Right lung (tissue), 10 donors: ENCODE data around the gene LIPA. TPM values are rescaled to one million over a fixed set of nuclear protein-coding genes. Genes with fewer than 3 reads are reported as not detected.
"Not testable (repeated sequence)": the region's sequence is repeated elsewhere in the genome, so short reads cannot be mapped to it uniquely, and the experiment has no call there.

Experiments used
- DNase-seq, 2 donors: peaks; one replicate each; pipeline ENCODE4 v3.0.0-alpha.2; 2013
- long read RNA-seq, 8 donors: transcript quantifications; one replicate each; lab custom pipeline, GENCODE V29; 2026
- polyA plus RNA-seq, 5 donors: library from polyadenylated mRNA; unstranded; fragments of 120-200 nt; gene quantifications; one replicate each; pipeline versions ENCODE4 v1.2.1 to v1.2.3, GENCODE V29; 2013; ENCODE audit warnings: inconsistent platforms in 1 of 5, low replicate concordance in 1 of 5; ENCODE audit not compliant: insufficient read length in 5 of 5, insufficient read depth in 1 of 5

The LIPA gene
- polyA plus RNA-seq: 10 to 100 TPM; 49.9 to 74.3 (median 62.6) TPM
- long read RNA-seq, donor 1, transcript LIPA-202 (10 exons, 2,782 nt): major isoform, 12 of 47 reads
- long read RNA-seq, donor 1, partial matches to known transcripts: 15 of 47 reads
- long read RNA-seq, donor 1, other reads (novel, unspliced or antisense): 19 of 47 reads
- long read RNA-seq, donor 2, transcript LIPA-202 (10 exons, 2,782 nt): major isoform, 9 of 14 reads
- long read RNA-seq, donor 2, partial matches to known transcripts: 0 of 14 reads
- long read RNA-seq, donor 2, other reads (novel, unspliced or antisense): 5 of 14 reads
- long read RNA-seq, donor 3, transcript LIPA-202 (10 exons, 2,782 nt): major isoform, 11 of 101 reads
- long read RNA-seq, donor 3, partial matches to known transcripts: 85 of 101 reads
- long read RNA-seq, donor 3, other reads (novel, unspliced or antisense): 5 of 101 reads
- long read RNA-seq, donor 4, transcript LIPA-202 (10 exons, 2,782 nt): major isoform, 8 of 74 reads
- long read RNA-seq, donor 4, partial matches to known transcripts: 56 of 74 reads
- long read RNA-seq, donor 4, other reads (novel, unspliced or antisense): 10 of 74 reads
- long read RNA-seq, donor 5, transcript LIPA-202 (10 exons, 2,782 nt): major isoform, 24 of 125 reads
- long read RNA-seq, donor 5, partial matches to known transcripts: 69 of 125 reads
- long read RNA-seq, donor 5, other reads (novel, unspliced or antisense): 32 of 125 reads
- long read RNA-seq, donor 6, transcript LIPA-202 (10 exons, 2,782 nt): major isoform, 17 of 37 reads
- long read RNA-seq, donor 6, partial matches to known transcripts: 0 of 37 reads
- long read RNA-seq, donor 6, other reads (novel, unspliced or antisense): 20 of 37 reads
- long read RNA-seq, donor 7, transcript LIPA-202 (10 exons, 2,782 nt): major isoform, 6 of 27 reads
- long read RNA-seq, donor 7, partial matches to known transcripts: 0 of 27 reads
- long read RNA-seq, donor 7, other reads (novel, unspliced or antisense): 21 of 27 reads
- long read RNA-seq, donor 8, transcript LIPA-202 (10 exons, 2,782 nt): major isoform, 8 of 8 reads
- long read RNA-seq, donor 8, partial matches to known transcripts: 0 of 8 reads
- long read RNA-seq, donor 8, other reads (novel, unspliced or antisense): 0 of 8 reads

DNA sequence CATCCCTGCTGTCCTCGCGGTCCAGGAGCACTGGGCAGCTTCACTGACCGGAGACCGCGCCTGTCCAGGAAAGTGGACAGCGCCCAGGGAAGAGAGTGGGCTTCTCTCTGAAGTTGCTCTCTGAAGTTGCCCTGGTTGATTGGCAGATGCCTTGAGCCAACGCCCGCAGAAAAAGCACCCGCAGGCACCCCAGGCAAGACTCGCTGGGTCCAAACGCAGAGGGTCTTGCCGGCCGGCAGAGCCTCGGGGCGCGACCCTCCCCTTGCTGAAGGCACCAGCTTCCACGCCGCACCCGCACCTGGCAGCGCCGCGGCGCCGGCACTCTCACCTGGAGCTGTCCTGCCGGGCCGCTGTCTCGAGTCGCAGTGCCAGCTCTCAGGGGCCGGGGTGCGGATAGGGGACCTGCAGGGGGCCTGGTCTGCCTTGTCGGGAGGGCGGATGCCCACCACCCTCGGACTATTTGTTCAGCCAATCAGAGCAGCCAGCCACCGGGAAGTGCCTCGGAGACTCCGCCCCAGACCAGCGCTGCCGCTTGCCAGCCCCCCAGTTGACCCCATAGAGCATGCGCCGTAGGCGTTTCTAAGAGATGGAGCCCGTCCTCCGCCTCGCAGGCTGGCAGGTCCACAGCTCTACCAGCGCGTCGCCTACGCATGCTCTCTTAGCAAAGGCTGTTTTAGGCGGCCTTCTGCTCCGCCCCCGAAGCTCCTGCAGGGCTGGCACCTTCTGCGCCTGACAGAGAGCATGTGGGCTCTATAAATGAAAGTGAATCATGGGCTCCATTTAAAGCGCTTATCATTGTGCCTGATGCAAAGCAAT is at the start of gene LIPA:
TSS of gene LIPA (minus strand) at position 367 of the 816 bp plus-strand sequence. CDS start 4,127 bp downstream, outside the sequence.
- DNase-seq: peak; percentile 94 to 96

DNA sequence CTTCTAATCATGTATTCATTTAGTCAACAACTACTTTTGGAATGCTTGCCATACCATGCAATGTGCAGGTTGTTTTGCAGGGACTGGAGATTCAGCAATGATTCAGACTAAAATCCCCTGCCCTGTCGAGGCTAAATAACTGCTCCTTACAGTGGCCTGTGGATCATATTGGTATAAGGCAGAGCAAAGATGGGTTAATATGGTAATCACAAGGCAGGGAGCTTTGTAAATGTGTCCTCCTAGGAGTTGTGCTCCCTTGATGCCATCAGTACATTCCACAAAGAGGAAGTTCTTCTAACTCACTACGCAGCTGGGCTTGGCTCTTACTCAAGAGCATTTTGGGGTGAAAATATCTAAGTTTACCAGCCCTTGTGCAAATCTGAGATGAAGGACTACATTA is 49.7 kb upstream of the LIPA start:
- no peak for DNase-seq

DNA sequence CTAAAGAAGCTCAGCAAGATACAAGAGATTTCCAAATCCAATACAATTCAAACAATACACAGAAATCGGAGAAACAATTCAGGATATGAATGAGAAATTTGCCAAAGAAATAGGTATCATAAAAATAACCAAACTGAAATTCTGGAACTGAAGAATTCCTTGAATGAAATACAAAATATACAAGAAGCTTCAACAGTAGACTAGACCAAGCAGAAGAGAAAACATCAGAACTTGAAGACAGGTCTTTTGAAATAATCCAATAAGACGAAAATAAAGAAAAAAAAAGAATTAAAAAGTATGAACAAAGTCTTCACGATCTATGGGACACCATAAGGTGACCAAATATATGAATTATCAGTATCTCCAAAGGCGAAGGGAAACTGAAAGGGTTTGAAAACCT is 47.5 kb upstream of the LIPA start:
- DNase-seq: no peak

DNA sequence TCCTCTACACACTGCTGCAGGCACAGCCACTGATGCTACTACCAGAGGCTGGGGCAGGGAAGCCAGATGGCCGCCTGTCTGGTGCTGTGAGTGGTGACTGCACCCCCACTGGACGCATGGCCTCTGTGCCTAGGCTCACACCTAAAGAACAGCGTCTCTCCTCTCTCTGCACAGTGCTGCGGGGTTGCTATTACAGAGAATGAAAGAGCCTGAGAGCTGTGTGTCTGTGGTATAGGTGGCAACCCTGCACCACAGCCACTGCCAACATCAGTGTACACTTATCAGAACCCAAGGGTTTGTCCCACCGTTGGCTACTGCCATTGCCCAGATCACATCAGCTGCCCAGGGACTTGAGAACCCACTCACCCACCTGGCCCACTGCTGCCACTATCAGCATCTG is 46.2 kb upstream of the LIPA start:
- no peak for DNase-seq

DNA sequence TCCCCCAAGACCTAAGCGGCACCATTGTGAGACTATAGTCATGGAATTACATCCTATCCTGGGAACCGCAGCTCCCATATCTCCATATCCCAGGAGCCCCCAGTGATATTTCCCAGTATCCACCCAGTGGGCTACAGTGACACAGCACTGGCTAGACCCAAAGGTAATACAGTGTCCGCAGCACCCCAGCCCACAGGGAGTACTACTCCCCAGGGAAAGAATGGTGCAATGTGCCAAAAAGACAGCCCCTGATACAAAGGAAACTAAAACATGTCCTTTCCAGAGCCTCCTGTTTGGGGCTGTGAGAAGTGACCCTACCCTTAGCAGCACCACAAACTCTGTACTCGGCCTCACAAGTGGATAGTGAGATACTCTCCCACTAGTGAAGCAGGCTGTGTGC is 45.8 kb upstream of the LIPA start:
- no peak for DNase-seq

DNA sequence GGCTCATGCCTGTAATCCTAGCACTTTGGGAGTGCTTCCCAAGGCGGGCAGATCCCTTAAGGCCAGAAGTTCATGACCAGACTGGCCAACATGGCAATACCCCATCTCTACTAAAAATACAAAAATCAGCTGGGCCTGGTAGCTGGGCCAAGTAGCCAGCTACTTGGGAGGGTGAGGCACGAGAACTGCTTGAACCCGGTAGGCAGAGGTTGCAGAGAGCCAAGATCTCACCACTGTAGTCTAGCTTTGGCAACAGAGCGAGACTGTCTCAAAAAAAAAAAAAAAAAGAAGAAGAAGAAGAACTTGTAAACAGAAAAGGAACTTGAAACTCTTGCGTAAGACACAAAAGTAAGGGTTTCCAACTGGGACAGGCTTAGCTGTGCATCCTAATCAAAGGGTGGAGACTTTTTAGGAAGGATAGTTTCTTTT is 44.7 kb upstream of the LIPA start:
- no peak for DNase-seq

DNA sequence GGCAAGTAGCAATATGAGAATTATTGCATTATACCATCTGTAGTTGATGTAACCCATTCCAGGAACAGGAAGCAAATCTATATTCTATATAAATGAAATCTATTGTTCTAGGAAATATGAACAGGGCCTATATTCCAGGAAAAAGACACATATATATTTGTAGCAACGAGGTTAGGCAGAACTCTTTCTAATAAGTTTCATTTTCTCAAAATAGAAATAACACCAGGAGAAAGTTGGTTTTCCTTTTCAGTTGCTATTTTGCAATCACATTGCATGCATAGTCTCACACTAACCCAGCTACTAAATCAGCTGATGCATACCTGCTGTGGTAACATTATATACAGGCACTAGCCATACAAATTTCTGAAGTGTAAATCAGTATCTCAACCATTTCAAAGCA is 44.0 kb upstream of the LIPA start:
- DNase-seq: no peak

DNA sequence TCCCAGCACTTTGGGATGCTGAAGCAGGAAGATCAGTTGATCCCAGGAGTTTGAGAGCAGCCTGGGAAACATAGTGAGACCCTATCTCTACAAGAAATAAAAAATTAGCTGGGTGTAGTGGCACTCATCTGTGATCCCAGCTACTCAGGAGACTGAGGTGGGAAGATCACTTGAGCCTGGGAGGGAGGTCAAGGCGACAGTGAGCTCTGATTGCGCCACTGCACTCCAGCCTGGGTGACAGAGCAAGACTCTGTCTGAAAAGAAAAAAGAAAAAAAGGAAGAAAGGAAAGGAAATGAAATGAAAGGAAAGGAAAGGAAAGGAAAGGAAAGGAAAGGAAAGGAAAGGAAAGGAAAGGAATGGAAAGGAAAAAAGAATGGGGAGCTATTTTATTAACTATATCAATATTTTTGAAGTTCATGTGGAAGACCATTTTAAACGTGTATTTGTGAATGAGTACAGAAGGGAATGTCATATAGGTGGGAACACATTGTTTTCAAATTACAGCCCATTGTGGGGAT is 43.2 kb upstream of the LIPA start:
- DNase-seq: no peak

DNA sequence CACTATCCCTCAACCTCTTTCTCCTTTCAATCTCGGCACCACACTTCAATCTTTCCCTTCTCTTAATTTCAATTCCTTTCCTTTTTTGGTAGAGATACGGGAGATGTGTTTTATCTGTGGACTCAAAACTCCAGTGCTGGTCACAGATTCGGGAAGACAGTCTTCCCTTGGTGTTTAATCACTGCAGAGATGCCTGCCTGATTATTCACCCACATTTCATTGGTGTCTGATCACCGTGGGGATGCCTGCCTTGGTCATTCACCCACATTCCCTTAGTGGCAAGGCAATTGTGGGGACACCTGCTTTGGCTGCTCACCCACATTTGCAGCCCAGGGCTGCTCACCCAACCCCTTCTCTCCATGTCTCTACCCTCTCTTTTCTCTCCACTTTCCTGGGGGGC is 33.7 kb upstream of the LIPA start:
- not testable (repeated sequence) for DNase-seq

DNA sequence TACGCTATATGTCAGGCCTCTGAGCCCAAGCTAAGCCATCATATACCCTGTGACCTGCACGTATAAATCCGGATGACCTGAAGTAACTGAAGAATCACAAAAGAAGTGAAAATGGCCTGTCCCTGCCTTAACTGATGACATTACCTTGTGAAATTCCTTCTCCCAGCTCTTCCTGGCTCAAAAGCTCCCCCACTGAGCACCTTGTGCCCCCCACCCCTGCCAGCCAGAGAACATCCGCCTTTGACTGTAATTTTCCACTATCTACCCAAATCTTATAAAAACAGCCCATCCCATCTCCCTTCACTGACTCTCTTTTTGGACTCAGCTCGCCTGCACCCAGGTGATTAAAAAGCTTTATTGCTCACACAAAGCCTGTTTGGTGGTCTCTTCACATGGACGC is 33.1 kb upstream of the LIPA start:
- DNase-seq: not testable (repeated sequence)

DNA sequence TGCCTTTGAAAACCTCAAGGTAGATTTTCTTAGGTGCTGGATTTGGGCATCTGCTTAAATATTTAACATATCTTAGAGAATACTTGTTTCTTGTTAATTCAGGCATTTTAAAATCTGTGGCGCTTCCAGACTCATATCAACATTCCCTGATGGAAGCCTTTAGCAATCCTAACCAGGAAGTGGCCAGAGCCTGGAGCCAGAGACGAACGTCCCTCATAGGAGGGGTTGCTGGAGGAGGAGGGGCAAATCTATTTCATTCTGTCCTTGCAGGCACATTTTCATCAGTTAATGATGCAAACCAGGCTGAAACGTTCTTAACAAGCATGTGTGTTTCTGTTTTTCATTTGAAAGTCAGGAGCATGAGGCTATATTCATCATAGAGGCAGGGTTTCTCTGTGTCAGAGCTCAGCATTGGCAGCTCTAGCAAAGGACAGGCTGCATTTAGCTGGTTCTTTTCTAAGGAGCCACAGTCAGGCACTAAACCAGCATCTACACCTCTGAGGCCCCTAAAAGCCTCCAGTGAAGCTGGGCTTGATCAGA is 32.4 kb upstream of the LIPA start:
- DNase-seq: peak; percentile 67 to 80

DNA sequence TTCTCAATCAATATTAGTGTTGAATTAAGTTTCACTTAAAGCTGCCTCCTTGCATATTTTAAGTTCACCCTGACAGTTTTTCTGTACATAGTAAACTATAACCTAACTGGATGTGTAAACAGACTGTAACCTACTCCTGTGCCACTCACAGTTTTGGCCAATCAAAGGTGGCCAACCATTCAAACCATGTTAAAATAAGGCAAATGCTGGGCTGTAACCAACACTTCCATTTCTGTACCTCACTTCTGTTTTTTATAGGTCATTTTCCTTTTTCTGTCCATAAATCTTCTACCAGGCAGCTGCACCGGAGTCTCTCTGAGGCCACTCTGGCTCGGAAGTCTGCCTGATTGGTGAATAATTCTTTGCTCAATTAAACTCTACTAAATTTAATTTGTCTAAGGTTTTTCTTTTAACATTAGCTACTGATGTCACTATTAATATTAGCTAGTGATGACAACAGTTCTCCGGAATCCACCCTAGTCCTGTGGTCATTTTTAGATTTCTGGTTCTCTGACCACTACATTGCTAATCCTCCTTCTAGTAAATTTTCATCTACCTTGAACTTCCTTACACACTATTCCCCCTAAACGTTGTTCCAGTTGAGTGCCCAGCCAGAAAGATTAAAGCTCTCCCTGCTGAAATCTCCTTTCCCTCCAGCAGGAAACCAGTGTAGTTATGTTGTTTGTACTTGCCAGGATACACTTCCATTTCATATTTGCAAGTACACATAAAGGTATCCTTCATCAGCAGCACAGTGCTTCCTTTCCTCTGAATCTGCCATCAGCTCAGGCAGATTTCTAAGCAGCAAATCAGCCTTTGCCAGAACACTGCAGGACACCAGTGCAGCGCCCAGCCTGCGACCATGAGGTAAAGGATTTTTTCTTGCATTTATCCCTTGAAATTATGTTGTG is 31.7 kb upstream of the LIPA start:
- no peak for DNase-seq

DNA sequence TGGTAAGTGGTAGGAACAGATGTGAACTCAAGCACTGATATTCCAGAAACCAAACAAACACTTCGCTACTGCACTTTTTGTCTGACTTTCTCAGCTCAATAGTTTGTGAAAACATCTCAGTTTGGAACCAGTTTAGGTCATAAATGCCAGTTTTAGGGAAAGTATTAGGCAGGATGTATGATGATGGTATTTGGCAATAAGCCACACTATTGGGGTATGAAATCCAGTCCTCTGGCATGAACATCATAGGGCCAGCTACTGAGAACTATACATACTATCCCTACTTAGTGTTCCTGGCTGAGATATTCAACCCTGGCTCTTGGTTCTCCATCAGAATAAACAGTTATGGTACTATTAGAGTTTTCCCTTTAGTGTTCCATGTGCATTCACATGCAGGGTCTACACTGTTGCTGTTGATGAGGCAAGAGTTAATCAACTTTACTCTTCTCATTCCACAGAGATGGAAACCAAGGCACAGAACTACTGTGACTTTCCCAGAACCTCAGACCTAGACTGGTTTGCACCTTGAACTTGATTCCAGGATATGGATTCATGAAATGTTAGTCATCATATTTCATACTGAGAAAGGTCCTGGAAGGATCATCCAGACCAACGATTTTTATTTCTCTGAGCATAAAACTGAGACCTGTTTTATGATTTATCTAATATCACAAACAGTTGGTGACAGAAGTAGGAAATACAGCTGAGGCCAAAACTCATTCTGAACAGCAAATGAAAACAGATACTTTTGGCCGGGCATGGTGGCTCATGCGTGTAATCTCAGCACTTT is 30.2 kb upstream of the LIPA start:
- no peak for DNase-seq

DNA sequence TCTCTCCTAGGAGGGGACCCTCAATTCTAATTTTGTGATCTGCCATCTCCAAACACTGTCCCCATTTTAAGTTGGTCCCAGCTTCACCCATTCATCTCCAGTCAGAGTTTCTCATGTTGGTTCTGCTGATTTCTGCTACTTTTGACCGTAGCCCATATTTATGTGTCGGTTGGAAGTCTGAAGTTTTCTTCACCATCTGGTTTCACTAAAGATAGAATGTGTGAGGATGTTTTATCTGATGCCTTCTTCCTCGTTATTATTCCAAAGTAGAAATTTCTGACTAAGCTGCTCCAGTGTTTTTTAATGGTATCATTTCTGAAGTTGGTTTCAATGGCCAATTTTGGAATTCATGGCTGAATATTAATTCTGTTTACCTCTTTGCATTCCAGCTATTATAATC is 28.9 kb upstream of the LIPA start:
- no peak for DNase-seq

DNA sequence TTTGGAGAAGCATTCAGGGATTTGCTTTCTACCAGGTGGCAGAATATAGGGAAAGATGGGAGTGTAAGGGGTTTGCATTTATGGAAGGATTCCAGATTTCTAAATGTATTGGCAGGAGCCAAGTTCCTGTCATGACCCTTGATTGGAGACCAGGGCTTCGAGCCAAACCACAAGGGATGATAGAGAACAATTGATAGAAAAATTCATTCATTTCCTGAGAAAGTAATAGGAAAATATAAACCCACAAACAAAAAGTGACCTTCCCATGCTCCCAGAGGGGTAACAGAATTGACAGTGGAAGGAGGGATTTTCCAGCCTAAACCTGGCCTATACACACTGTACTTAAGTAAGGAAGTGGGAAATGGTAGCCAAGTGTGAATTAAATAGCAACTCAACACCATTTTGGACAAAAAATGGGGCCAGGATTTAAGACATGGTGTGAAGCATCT is 27.9 kb upstream of the LIPA start:
- no peak for DNase-seq

DNA sequence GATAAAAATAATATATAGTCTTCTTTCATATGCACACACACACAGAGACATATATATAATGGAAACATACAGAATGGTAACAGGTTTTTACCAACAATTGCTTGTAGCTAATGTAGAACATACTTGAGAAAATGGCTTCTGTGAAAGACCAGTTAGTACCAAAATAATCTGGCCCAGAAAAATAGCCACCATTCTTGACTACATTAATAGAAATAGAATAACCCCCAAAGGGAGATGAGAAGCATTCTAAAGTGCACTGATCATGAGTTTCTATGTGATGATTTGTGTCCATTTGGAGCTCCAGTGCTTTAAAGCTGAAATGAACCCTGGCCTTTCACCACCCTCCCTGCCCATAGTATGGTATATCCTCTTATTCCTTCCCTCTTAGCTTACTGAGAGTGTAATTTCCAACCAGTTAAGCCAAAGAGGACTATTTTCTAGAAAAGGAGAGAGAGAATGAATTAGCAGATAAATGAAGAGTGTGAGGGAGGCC is 27.4 kb upstream of the LIPA start:
- no peak for DNase-seq

DNA sequence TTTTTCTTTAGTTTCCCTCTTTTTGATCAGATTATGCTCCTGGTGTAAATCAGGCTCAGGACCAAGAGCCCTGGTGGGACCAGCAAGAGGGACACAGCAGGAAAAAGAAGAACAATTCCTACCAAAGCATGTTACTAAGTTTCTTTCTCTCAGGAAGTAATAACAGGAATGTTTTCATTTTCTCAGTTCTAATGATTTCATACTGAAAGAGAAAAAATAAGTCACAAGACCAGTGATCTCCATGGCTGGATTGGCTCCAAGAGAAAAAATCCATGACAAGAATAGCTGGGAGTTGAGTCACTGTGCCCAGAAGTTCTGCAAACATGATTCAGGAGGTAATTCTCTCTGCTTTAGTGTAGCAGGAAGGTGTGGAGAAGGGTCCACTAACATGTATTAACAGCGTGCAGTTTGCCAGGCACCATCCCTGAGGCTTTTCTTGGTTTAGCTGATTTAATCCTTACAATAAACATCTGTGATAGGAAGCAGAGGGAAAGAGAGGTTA is 26.5 kb upstream of the LIPA start:
- peak; percentile 56 to 76 for DNase-seq

DNA sequence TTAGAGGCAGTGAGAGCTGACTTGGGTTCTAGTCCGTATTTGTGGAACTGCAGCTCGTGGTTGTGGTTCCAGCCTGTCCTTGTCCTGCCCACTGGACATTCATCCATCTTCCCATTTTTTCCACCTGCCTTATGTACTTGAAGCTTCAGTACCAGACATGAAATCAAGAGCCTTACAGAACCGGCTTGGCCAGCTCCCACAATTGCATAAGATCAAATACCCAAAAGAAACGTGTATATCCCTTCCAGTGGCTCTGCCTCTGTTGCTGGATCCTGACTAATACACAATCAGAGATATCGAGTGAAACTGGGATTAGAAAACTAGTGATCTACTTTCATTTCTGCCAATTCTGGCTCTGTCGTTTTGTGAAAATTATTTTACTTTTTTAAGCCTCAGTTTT is 23.8 kb upstream of the LIPA start:
- peak in 1 of 2 donors; percentile 35 for DNase-seq
